HCT116 (cell line): ENCODE data around the gene PHF20.

Source experiments
- EGR1 ChIP-seq: IDR thresholded peaks from 2 replicates; pipeline ENCODE4 v1.6.1; 2012; ENCODE audit warnings: low read depth
- EZH2phosphoT487 ChIP-seq: fragments of 200-600 bp; IDR thresholded peaks from 2 replicates; pipeline ENCODE4 v1.6.1; 2018; ENCODE audit warnings: antibody characterized with exemption, borderline replicate concordance
- POLR2A ChIP-seq: IDR thresholded peaks from 2 replicates; pipeline ENCODE4 v1.7.0; 2011; ENCODE audit warnings: borderline replicate concordance; ENCODE audit not compliant: insufficient read depth, insufficient read length; ENCODE audit errors: extremely low read depth
- POLR2AphosphoS5 ChIP-seq: IDR thresholded peaks from 2 replicates; pipeline ENCODE4 v1.6.1; 2011; ENCODE audit warnings: mild to moderate bottlenecking, low read depth, low read length, moderate library complexity
- SRF ChIP-seq: IDR thresholded peaks from 2 replicates; pipeline ENCODE4 v1.6.1; 2012; ENCODE audit warnings: low read depth
- ZNF274 ChIP-seq: fragments of 200-500 bp; sonication (Bioruptor generic); IDR thresholded peaks from 2 replicates; pipeline ENCODE4 v1.6.1; 2014; ENCODE audit warnings: mild to moderate bottlenecking, low read depth, low read length, inconsistent platforms
- TF ChIP-seq, protein P1 (sequence below), 3 experiments: fragments of 200-600 bp in 1 of 3; sonication (generic) in 1 of 3; IDR thresholded peaks in 2 of 3; conservative IDR thresholded peaks in 1 of 3; 2 replicates each; pipeline ENCODE4 v1.5.1; 2012 to 2017; ENCODE audit warnings: low read depth in 2 of 3, low read length in 2 of 3, antibody characterized with exemption in 1 of 3, borderline replicate concordance in 1 of 3, control low read depth in 1 of 3, mild to moderate bottlenecking in 1 of 3, mixed read lengths in 1 of 3, mixed run types in 1 of 3, moderate library complexity in 1 of 3; ENCODE audit not compliant: insufficient read depth in 1 of 3
- TF ChIP-seq, protein P2 (sequence below): IDR thresholded peaks from 2 replicates; pipeline ENCODE4 v1.6.1; 2012; ENCODE audit warnings: low read depth

DNA sequence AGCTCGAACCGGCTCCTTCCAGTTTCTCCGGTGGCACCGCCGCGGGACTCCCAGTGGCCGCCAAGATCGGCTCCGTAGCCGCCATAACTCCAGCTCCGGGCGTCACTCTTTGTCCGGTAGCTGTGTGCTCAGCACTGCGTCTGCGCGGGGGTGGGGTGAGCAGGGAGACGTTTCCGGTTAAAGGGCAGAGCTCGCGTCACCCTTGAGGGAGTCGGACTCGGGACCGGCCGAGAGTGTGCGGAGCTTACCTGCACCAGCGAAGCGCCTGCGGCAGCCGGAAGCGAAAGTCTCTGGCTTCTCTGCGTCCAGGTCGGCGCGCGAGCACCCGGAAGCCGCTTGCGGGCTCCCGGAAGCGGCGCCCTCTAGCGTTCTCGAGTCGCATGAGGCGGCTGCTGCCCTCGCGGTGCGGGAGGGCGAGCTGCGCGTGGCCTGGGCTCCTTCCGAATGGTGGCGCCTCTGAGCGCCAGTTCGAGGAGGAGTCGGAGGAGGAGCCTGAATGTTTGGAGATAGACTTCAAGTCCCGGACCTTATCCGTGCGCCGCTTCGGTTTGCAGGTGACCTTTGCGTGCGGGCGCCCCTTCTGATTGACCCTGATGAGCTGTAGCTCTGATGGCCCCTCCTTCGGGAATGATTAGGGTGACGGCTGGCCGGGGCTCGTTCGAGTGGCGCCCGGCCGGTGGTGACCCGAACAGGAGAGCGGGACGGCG is 182.5 kb downstream of the PHF20 start, which contains the start of gene SCAND1:
- TF ChIP-seq, protein P1, sequence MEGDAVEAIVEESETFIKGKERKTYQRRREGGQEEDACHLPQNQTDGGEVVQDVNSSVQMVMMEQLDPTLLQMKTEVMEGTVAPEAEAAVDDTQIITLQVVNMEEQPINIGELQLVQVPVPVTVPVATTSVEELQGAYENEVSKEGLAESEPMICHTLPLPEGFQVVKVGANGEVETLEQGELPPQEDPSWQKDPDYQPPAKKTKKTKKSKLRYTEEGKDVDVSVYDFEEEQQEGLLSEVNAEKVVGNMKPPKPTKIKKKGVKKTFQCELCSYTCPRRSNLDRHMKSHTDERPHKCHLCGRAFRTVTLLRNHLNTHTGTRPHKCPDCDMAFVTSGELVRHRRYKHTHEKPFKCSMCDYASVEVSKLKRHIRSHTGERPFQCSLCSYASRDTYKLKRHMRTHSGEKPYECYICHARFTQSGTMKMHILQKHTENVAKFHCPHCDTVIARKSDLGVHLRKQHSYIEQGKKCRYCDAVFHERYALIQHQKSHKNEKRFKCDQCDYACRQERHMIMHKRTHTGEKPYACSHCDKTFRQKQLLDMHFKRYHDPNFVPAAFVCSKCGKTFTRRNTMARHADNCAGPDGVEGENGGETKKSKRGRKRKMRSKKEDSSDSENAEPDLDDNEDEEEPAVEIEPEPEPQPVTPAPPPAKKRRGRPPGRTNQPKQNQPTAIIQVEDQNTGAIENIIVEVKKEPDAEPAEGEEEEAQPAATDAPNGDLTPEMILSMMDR (IDR thresholded peaks at IDR 0.05 in 2 of 3, conservative IDR thresholded peaks at IDR 0.05 in 1 of 3; ENCODE audit: borderline replicate concordance in 1 of 3, insufficient read depth in 1 of 3, low read depth in 2 of 3, low read length in 2 of 3) = peak; percentile 91 to 99 (median 95)
- TF ChIP-seq EGR1 (no peak; the same call in none of the 2 replicates), EZH2phosphoT487 (no peak), POLR2AphosphoS5 (peak; percentile 91), SRF (peak; percentile 87), ZNF274 (no peak), POLR2A (peak; percentile 30)
- TF ChIP-seq, protein P2, sequence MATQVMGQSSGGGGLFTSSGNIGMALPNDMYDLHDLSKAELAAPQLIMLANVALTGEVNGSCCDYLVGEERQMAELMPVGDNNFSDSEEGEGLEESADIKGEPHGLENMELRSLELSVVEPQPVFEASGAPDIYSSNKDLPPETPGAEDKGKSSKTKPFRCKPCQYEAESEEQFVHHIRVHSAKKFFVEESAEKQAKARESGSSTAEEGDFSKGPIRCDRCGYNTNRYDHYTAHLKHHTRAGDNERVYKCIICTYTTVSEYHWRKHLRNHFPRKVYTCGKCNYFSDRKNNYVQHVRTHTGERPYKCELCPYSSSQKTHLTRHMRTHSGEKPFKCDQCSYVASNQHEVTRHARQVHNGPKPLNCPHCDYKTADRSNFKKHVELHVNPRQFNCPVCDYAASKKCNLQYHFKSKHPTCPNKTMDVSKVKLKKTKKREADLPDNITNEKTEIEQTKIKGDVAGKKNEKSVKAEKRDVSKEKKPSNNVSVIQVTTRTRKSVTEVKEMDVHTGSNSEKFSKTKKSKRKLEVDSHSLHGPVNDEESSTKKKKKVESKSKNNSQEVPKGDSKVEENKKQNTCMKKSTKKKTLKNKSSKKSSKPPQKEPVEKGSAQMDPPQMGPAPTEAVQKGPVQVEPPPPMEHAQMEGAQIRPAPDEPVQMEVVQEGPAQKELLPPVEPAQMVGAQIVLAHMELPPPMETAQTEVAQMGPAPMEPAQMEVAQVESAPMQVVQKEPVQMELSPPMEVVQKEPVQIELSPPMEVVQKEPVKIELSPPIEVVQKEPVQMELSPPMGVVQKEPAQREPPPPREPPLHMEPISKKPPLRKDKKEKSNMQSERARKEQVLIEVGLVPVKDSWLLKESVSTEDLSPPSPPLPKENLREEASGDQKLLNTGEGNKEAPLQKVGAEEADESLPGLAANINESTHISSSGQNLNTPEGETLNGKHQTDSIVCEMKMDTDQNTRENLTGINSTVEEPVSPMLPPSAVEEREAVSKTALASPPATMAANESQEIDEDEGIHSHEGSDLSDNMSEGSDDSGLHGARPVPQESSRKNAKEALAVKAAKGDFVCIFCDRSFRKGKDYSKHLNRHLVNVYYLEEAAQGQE = no peak
